NCI-H1694 (cell line): Measurements from ENCODE around the gene SLC26A2.

ENCODE experiments used
- DNase-seq: peaks from one replicate; lab custom pipeline; 2025; lab: John Stamatoyannopoulos, UW

SLC26A2 gene

GRCh38 chr5:149962601-149963300 is 2.2 kb downstream of the SLC26A2 start:
- DNase-seq = no peak

- DNase-seq = no peak
Observed at GRCh38 chr5:149963729-149964128, 3.2 kb downstream of the SLC26A2 start.

- no peak for DNase-seq
Observed at GRCh38 chr5:149966946-149967345, 6.4 kb downstream of the SLC26A2 start.

- no peak for DNase-seq
Observed at GRCh38 chr5:149969181-149969930, 8.8 kb downstream of the SLC26A2 start.

- no peak for DNase-seq
Observed at GRCh38 chr5:149975409-149975808, 14.9 kb downstream of the SLC26A2 start.

- no peak for DNase-seq
Observed at GRCh38 chr5:149979896-149980295, 19.3 kb downstream of the SLC26A2 start.

GRCh38 chr5:149981206-149981605 is 20.6 kb downstream of the SLC26A2 start:
- no peak for DNase-seq

GRCh38 chr5:149982505-149982904 is 21.9 kb downstream of the SLC26A2 start:
- no peak for DNase-seq

- no peak for DNase-seq
Observed at GRCh38 chr5:149988126-149988525, 27.6 kb downstream of the SLC26A2 start.

- DNase-seq = peak; percentile 52
Observed at GRCh38 chr5:149990518-149991376, 30.2 kb downstream of the SLC26A2 start.

- no peak for DNase-seq
Observed at GRCh38 chr5:149993471-149993870, 32.9 kb downstream of the SLC26A2 start.

- DNase-seq = no peak
Observed at GRCh38 chr5:149995385-149996204, 35.0 kb downstream of the SLC26A2 start.

- no peak for DNase-seq
Observed at GRCh38 chr5:149996205-149996890, 35.8 kb downstream of the SLC26A2 start.

- DNase-seq = no peak
Observed at GRCh38 chr5:149998281-149998680, 37.7 kb downstream of the SLC26A2 start.

- no peak for DNase-seq
Observed at GRCh38 chr5:149999359-149999758, 38.8 kb downstream of the SLC26A2 start.

- DNase-seq = no peak
Observed at GRCh38 chr5:149999866-150000255, 39.3 kb downstream of the SLC26A2 start.

GRCh38 chr5:150000256-150000989 is 39.9 kb downstream of the SLC26A2 start, which contains the start of the genes HMGXB3 and TIGD6:
TSS of gene HMGXB3 (plus strand) at chr5:150000739. CDS start at chr5:150004853, 4,114 bp downstream.
TSS of gene TIGD6 (minus strand) at chr5:150000654. CDS start at chr5:149996348, 4,306 bp downstream.
- peak; percentile 72 for DNase-seq

GRCh38 chr5:150000990-150001659 is 40.6 kb downstream of the SLC26A2 start:
- no peak for DNase-seq

- DNase-seq = peak; percentile 13
Observed at GRCh38 chr5:150001660-150002486, 41.3 kb downstream of the SLC26A2 start.
